IgD-negative memory B cell (primary cell): Measurements from ENCODE around the gene NAV2. TPM values are rescaled to one million over a fixed set of nuclear protein-coding genes. Genes with fewer than 3 reads are reported as not detected.
A peak's percentile ranks its signal among the peaks of the same experiment; 100 is the strongest.

Source experiments
- H3K27ac Mint-ChIP-seq, 3 donors: one replicate each; pipeline ENCODE4 v1.8.0; 2020 to 2022; ENCODE audit warnings: mild to moderate bottlenecking in 3 of 3, mixed read lengths in 3 of 3, moderate library complexity in 1 of 3
- H3K27me3 Mint-ChIP-seq: one replicate; pipeline ENCODE4 v1.8.0; 2021; ENCODE audit warnings: mixed read lengths
- H3K36me3 Mint-ChIP-seq: one replicate; pipeline ENCODE4 v1.8.0; 2020; ENCODE audit warnings: mild to moderate bottlenecking, mixed read lengths
- H3K4me1 Mint-ChIP-seq, 3 donors: one replicate each; pipeline ENCODE4 v1.8.0; 2020 to 2022; ENCODE audit warnings: mixed read lengths in 3 of 3, mild to moderate bottlenecking in 1 of 3
- H3K4me3 Mint-ChIP-seq, 4 donors: one replicate each; pipeline ENCODE4 v1.8.0; 2020 to 2022; ENCODE audit warnings: mild to moderate bottlenecking in 4 of 4, mixed read lengths in 4 of 4, moderate library complexity in 3 of 4
- H3K9me3 Mint-ChIP-seq, 3 donors: one replicate each; pipeline ENCODE4 v1.8.0; 2020 to 2021; ENCODE audit warnings: mixed read lengths in 3 of 3, mild to moderate bottlenecking in 1 of 3
- polyA plus RNA-seq: library from polyadenylated mRNA; unstranded; fragments of 300-500 nt; fragmentation: Illumina TruSeq; gene quantifications from one replicate; pipeline ENCODE4 v1.2.3, GENCODE V29; 2021

The NAV2 gene, protein sequence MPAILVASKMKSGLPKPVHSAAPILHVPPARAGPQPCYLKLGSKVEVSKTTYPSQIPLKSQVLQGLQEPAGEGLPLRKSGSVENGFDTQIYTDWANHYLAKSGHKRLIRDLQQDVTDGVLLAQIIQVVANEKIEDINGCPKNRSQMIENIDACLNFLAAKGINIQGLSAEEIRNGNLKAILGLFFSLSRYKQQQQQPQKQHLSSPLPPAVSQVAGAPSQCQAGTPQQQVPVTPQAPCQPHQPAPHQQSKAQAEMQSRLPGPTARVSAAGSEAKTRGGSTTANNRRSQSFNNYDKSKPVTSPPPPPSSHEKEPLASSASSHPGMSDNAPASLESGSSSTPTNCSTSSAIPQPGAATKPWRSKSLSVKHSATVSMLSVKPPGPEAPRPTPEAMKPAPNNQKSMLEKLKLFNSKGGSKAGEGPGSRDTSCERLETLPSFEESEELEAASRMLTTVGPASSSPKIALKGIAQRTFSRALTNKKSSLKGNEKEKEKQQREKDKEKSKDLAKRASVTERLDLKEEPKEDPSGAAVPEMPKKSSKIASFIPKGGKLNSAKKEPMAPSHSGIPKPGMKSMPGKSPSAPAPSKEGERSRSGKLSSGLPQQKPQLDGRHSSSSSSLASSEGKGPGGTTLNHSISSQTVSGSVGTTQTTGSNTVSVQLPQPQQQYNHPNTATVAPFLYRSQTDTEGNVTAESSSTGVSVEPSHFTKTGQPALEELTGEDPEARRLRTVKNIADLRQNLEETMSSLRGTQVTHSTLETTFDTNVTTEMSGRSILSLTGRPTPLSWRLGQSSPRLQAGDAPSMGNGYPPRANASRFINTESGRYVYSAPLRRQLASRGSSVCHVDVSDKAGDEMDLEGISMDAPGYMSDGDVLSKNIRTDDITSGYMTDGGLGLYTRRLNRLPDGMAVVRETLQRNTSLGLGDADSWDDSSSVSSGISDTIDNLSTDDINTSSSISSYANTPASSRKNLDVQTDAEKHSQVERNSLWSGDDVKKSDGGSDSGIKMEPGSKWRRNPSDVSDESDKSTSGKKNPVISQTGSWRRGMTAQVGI (N-terminal part only)
- 0.19 TPM for polyA plus RNA-seq

- peaks cover 3% of the 10 kb centered on the region for H3K36me3 Mint-ChIP-seq
- H3K4me1 Mint-ChIP-seq, result peaks cover 6 to 18% (median 12%) of the 10 kb centered on the region in 3 donors
- H3K27ac Mint-ChIP-seq, result peak within 1 kb of the TSS; percentile 13 to 84 (median 72)
- H3K9me3 Mint-ChIP-seq, result no peaks in the 10 kb centered on the region
- peaks cover 40% of the 10 kb centered on the region for H3K27me3 Mint-ChIP-seq
- peak within 1 kb of the TSS; percentile 94 to 97 (median 96) for H3K4me3 Mint-ChIP-seq
These were observed at the start of gene NAV2 for GRCh38 chr11:19712281-19713195. TSS of gene NAV2 (plus strand) at chr11:19712837. CDS start at chr11:19713696, 859 bp downstream.

DNA sequence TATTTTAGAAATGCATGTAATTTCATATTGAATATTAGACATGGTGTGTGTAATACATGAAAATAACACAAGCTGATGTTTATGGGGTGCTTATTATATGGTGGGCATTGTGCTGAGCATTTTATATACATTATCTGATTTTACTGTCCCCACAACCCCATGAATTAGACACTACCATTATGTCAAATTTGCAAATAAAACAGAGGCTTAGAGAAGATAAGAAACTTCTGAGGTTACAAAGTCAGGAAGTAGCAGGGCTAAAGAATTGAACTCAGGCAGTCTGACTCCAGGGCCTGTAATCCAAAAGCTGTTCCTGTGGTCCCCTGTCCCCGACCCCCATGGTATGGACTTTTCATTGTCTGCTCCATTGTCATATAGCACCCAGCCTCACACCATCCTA lies 49.4 kb upstream of the NAV2 start:
- H3K4me3 Mint-ChIP-seq, result no peak overlapping the region
- H3K4me1 Mint-ChIP-seq, result no peaks in the 10 kb centered on the region
- H3K27ac Mint-ChIP-seq, result no peak overlapping the region
- peaks cover 2% of the 10 kb centered on the region for H3K27me3 Mint-ChIP-seq
- H3K9me3 Mint-ChIP-seq, result no peaks in the 10 kb centered on the region
- H3K36me3 Mint-ChIP-seq, result no peaks in the 10 kb centered on the region

- Mint-ChIP-seq H3K36me3 (no peaks in the 10 kb centered on the region), H3K9me3 (no peaks in the 10 kb centered on the region), H3K27me3 (peaks cover 2% of the 10 kb centered on the region), H3K4me1 (no peaks in the 10 kb centered on the region), H3K27ac (no peak overlapping the region), H3K4me3 (no peak overlapping the region)
These were observed 47.6 kb upstream of the NAV2 start for GRCh38 chr11:19664886-19665548.

DNA sequence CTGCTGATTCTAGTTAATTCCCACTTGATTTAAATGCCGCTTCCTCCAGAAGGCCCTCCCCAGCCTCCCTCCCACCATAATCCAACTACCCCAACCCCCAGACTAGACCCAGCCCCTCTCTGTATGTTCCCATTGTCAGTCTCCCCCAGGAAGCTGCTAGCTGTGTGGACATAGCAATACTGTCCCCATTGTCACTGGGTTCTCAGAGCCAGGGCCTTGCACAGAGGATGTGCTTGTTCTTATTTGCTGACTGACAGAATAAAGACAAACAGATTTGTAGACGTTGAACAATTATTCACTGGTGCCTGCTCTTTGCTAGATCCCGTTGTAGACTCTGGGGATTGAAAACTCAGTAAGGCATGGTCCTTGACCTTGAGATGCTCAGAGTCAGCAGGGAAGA lies 45.7 kb upstream of the NAV2 start:
- no peaks in the 10 kb centered on the region for H3K4me1 Mint-ChIP-seq
- no peaks in the 10 kb centered on the region for H3K9me3 Mint-ChIP-seq
- no peak overlapping the region for H3K27ac Mint-ChIP-seq
- no peaks in the 10 kb centered on the region for H3K36me3 Mint-ChIP-seq
- H3K4me3 Mint-ChIP-seq, result no peak overlapping the region
- peaks cover 2% of the 10 kb centered on the region for H3K27me3 Mint-ChIP-seq

DNA sequence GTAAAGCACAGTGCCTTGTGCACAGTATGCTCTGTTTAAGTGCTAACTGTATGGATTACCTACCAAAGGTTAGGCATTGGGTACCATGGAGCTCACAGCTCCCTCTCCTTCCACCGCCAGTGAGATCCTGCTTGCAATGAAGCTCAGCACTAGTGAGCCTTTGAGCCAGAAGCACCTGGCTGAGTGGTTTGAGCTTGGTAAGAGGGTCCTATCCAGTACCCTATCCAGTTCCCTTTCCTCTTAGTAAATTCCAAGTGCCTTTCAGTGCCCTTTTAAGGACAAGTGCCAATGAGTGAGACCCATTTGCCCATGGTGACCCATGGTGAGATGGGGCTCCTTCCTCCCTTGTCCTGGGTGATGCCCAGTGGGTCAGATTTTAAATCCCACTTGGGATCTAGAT lies 43.1 kb upstream of the NAV2 start:
- no peak overlapping the region for H3K27ac Mint-ChIP-seq
- H3K9me3 Mint-ChIP-seq, result peaks cover 0 to 2% (median 0%) of the 10 kb centered on the region in 3 donors
- H3K4me1 Mint-ChIP-seq, result no peaks in the 10 kb centered on the region
- H3K36me3 Mint-ChIP-seq, result no peaks in the 10 kb centered on the region
- H3K27me3 Mint-ChIP-seq, result peaks cover 8% of the 10 kb centered on the region
- H3K4me3 Mint-ChIP-seq, result no peak overlapping the region

DNA sequence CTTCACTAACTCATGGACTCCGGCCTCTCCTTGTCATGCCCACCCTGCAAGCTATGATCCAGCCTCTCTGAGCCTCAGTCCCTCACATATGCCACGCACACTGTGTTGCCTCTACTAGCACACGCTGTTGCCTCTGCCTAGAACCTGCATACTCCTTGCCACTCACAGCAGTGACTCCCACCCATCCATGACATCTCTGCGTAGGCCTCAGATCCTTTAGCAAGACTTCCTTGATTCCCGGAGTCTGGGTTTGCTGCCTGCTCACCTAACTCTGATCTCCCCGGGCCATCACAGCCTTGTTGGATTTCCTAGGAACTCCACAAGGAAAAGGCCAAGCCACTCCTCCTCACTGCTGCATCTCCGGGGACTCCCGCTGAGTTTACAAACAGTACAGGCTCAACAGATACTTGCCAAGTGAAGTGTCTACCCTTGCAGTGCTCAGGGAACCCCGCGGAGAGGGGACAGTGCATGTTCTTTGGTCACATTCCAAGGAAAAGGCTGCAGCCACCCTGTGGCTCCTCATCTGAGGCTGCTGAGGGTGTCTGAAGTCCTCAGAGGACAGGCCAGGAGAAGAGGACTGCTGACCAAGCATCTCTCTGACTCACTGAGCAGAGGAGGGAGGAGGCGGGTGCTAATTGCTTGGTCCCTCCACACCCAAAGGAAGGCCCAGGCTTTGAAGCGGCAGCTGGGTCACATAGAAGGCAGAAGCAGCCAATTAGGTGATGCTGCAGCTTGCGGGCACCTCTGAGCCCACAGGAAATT lies 42.4 kb upstream of the NAV2 start:
- no peaks in the 10 kb centered on the region for H3K36me3 Mint-ChIP-seq
- no peak overlapping the region for H3K4me3 Mint-ChIP-seq
- H3K4me1 Mint-ChIP-seq, result no peaks in the 10 kb centered on the region
- H3K9me3 Mint-ChIP-seq, result peaks cover 0 to 2% (median 0%) of the 10 kb centered on the region in 3 donors
- H3K27me3 Mint-ChIP-seq, result peaks cover 8% of the 10 kb centered on the region
- H3K27ac Mint-ChIP-seq, result peak overlapping the region in 1 of 3 donors; percentile 48

DNA sequence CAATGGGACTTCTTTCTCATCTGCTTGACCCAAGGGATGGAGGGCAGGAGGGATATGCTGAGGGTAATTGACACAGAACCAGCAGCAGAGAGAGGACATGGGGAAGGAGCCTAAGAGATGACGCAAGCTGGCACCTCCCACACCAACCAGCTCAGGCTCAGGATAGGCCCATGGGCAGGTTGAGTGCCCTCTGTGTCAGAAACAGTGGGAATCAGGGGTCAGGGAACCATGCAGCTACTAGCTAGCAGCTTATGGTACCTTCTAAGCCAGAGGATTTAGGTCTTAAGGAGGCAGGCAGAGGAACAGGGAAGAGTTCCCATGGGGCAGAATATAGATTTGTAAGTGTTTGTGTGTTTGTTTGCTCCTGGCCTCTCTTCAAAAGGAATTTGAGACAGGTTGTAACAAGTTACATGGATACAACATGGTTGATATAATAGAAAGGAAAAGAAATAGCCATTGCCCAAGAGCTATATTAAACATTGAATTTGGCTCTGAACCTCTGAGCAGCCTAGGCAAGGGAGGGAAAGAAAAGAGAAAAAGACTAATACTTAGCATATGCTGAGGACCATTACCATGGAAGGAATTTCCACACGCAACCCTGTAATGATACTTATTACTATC lies 39.9 kb upstream of the NAV2 start:
- Mint-ChIP-seq H3K9me3 (peaks cover 0 to 2% (median 0%) of the 10 kb centered on the region in 3 donors), H3K4me1 (no peaks in the 10 kb centered on the region), H3K36me3 (no peaks in the 10 kb centered on the region), H3K27ac (no peak overlapping the region), H3K27me3 (peaks cover 6% of the 10 kb centered on the region), H3K4me3 (no peak overlapping the region)

DNA sequence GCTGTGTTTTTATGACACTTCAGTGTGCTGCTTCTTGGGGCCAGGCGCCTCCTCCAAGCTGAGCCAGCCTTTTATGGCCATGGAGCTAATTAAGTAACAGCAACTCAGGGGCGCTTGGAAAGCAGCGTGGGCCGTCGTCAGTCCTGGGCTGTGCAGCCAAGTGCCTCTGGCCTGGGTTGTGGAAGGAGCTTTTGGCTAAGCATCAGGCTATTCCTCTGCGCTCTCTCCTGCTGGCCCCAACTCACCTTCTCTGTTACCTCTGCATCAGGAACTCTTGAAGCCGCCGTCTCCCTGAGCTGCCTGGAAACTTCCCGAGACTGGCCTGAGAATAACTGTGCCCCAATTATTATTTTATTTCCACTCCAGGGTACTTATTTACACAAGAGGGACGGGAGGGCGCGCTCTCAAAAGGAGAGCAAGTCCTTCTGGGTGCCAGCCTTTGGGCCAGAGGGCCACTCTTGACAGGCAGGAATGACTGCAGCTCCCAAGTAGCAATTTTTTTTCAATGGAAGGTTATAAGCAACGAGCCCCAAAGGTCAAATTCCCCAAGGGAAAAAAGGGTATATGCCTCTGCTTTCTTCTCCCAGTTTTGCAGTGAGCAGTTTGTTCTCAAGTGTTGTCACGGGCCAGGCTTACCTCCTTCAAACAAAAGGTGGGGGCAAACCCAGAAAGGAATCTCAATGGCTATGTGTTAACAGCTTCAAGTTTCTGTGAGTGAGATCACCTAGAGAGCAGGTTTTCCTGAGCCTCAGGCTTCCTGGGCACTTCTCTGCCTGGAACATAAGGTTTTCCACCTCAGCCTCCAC lies 38.5 kb upstream of the NAV2 start:
- Mint-ChIP-seq H3K9me3 (peaks cover 0 to 2% (median 0%) of the 10 kb centered on the region in 3 donors), H3K4me3 (no peak overlapping the region), H3K27me3 (peaks cover 6% of the 10 kb centered on the region), H3K36me3 (no peaks in the 10 kb centered on the region), H3K27ac (no peak overlapping the region), H3K4me1 (no peaks in the 10 kb centered on the region)

- Mint-ChIP-seq H3K27me3 (peaks cover 6% of the 10 kb centered on the region), H3K4me3 (no peak overlapping the region), H3K36me3 (no peaks in the 10 kb centered on the region), H3K4me1 (no peaks in the 10 kb centered on the region), H3K27ac (no peak overlapping the region), H3K9me3 (peaks cover 0 to 2% (median 0%) of the 10 kb centered on the region in 3 donors)
These were observed 37.8 kb upstream of the NAV2 start for GRCh38 chr11:19674836-19675235.

DNA sequence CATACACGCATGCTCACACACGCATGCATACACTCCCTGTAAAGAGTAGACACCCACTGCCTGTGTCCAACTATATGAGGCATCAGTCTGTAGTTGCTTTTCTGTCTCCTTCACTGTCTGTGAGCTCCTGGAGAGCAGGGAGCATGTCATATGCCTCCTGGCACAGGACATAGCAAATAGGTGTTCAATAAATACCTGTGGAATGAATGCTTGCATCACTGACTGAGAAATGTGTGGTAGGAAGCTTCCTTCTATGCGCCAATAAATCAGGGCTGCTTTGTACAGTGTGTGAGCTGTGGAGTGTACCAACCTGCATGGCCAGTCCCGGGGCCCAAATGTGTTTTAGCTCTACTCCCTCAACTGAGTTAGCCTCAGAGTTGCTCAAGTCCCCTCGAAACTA lies 37.2 kb upstream of the NAV2 start:
- Mint-ChIP-seq H3K4me1 (no peaks in the 10 kb centered on the region), H3K4me3 (no peak overlapping the region), H3K27me3 (peaks cover 6% of the 10 kb centered on the region), H3K27ac (no peak overlapping the region), H3K36me3 (no peaks in the 10 kb centered on the region), H3K9me3 (peaks cover 0 to 2% (median 0%) of the 10 kb centered on the region in 3 donors)

GRCh38 chr11:19676475-19677380 lies 35.9 kb upstream of the NAV2 start:
- Mint-ChIP-seq H3K27ac (no peak overlapping the region), H3K4me3 (no peak overlapping the region), H3K9me3 (peaks cover 0 to 2% (median 0%) of the 10 kb centered on the region in 3 donors), H3K4me1 (no peaks in the 10 kb centered on the region), H3K36me3 (no peaks in the 10 kb centered on the region), H3K27me3 (peaks cover 11% of the 10 kb centered on the region)
